Activated CD8-positive, alpha-beta T cell treated with anti-CD3 and anti-CD28 coated beads for 36 hours (primary cell): Measurements from ENCODE around the gene ASTN2. TPM values are rescaled to one million over a fixed set of nuclear protein-coding genes. Genes with fewer than 3 reads are reported as not detected.
"Not testable (repeated sequence)": the region's sequence is repeated elsewhere in the genome, so short reads cannot be mapped to it uniquely, and the experiment has no call there.

Source experiments
- ATAC-seq: fragments of 200-7000 bp; cut with Tn5 transposase; one replicate; pipeline ENCODE4 v1.10.0; 2021; ENCODE audit warnings: mild to moderate bottlenecking, moderate library complexity
- CTCF ChIA-PET: fragments of 350-600 bp; sonication (Branson Sonifier 250); formaldehyde crosslinking; loops from one replicate; lab custom pipeline; 2021; ENCODE audit warnings: antibody characterized with exemption; lab: Charles Lee
- POLR2A ChIA-PET: fragments of 350-600 bp; sonication (Branson Sonifier 250); formaldehyde crosslinking; loops from one replicate; lab custom pipeline; 2021; ENCODE audit warnings: antibody characterized with exemption; lab: Charles Lee
- DNase-seq: peaks from one replicate; pipeline ENCODE4 v3.0.0-alpha.2; 2020
- H3K27ac Mint-ChIP-seq: one replicate; pipeline ENCODE4 v1.8.0; 2021; ENCODE audit warnings: mild to moderate bottlenecking, mixed read lengths
- H3K27me3 Mint-ChIP-seq: one replicate; pipeline ENCODE4 v1.8.0; 2021; ENCODE audit warnings: mixed read lengths
- H3K36me3 Mint-ChIP-seq: one replicate; pipeline ENCODE4 v1.8.0; 2021; ENCODE audit warnings: low read depth, mixed read lengths
- H3K4me1 Mint-ChIP-seq: one replicate; pipeline ENCODE4 v1.8.0; 2021; ENCODE audit warnings: low read depth, mixed read lengths
- H3K4me3 Mint-ChIP-seq: one replicate; pipeline ENCODE4 v1.8.0; 2021; ENCODE audit warnings: mild to moderate bottlenecking, moderate library complexity, mixed read lengths
- H3K9me3 Mint-ChIP-seq: one replicate; pipeline ENCODE4 v1.8.0; 2021; ENCODE audit warnings: mixed read lengths
- intact Hi-C: fragments of 100-400 bp; cut with micrococcal nuclease; formaldehyde crosslinking; loops from one replicate; pipeline ENCODE4 v1.10.0; 2022
- total RNA-seq, 2 experiments: library from RNA; stranded (reverse); gene quantifications; one replicate each; pipeline ENCODE4 v1.2.3, GENCODE V29; 2021
- TF ChIP-seq, protein P1 (sequence below): fragments of 200-600 bp; IDR thresholded peaks from one replicate; pipeline ENCODE4 v1.8.0; 2022; ENCODE audit warnings: antibody characterized with exemption, mild to moderate bottlenecking

The ASTN2 gene
- total RNA-seq, 2 experiments from 2014 or later: 5.2 to 5.7 TPM

DNA sequence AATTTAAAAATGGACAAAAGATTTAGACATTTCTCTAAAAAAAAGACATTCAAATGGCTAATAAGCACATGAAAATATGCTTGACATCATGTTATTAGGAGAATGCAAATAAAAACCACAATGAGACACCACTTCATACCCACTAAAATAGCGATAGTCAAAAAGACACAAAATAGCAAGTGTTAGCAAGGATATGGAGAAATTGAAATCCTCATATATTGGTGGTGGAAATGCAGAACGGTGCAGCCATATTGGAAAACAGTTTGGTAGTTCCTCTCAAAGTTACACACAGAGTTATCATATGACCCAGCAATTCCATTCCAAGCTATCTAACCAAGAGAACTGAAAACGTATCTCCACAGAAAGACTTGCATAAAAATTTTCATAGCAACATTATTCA is 955.3 kb downstream of the ASTN2 start:
- Mint-ChIP-seq H3K36me3 (peaks cover 6% of the 10 kb centered on the region), H3K4me3 (no peak overlapping the region), H3K27ac (no peak overlapping the region), H3K4me1 (no peaks in the 10 kb centered on the region), H3K9me3 (peaks cover 17% of the 10 kb centered on the region), H3K27me3 (no peaks in the 10 kb centered on the region)
- CTCF ChIA-PET: no interaction called here
- POLR2A ChIA-PET: no interaction called here
- TF ChIP-seq, protein P1, sequence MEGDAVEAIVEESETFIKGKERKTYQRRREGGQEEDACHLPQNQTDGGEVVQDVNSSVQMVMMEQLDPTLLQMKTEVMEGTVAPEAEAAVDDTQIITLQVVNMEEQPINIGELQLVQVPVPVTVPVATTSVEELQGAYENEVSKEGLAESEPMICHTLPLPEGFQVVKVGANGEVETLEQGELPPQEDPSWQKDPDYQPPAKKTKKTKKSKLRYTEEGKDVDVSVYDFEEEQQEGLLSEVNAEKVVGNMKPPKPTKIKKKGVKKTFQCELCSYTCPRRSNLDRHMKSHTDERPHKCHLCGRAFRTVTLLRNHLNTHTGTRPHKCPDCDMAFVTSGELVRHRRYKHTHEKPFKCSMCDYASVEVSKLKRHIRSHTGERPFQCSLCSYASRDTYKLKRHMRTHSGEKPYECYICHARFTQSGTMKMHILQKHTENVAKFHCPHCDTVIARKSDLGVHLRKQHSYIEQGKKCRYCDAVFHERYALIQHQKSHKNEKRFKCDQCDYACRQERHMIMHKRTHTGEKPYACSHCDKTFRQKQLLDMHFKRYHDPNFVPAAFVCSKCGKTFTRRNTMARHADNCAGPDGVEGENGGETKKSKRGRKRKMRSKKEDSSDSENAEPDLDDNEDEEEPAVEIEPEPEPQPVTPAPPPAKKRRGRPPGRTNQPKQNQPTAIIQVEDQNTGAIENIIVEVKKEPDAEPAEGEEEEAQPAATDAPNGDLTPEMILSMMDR: no peak
- DNase-seq (no peak), ATAC-seq (no peak)
- intact Hi-C loops: no loop called here

DNA sequence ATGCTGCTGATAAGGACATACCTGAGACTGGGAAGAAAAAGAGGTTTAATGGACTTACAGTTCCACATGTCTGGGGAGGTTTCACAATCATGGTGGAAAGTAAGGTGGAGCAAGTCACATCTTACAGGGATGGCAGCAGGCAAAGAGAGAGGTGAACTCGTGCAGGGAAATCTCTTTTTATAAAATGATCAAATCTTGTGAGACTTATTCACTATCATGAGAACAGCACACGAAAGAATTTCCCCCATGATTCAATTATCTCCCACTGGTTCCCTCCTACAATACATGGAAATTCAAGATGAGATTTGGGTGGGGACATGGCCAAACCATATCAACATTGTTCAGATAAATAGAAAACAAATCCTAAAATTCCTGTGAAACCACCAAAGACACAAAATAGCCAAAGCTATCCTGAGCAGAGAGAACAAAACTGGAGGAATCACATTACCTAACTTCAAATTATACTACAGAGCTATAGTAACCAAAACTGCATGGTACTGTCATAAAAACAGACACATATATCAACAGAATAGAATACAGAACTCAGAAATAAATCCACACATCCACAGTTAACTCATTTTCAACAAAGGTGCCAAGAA is 958.3 kb downstream of the ASTN2 start:
- ChIA-PET POLR2A (no interaction called here), CTCF (no interaction called here)
- no peak overlapping the region for H3K27ac Mint-ChIP-seq
- H3K36me3 Mint-ChIP-seq: peaks cover 8% of the 10 kb centered on the region
- DNase-seq (no peak), ATAC-seq (no peak)
- H3K4me1 Mint-ChIP-seq: no peaks in the 10 kb centered on the region
- H3K9me3 Mint-ChIP-seq: peaks cover 17% of the 10 kb centered on the region
- H3K4me3 Mint-ChIP-seq: no peak overlapping the region
- H3K27me3 Mint-ChIP-seq: no peaks in the 10 kb centered on the region
- TF ChIP-seq, protein P1: no peak
- intact Hi-C loops: no loop called here

DNA sequence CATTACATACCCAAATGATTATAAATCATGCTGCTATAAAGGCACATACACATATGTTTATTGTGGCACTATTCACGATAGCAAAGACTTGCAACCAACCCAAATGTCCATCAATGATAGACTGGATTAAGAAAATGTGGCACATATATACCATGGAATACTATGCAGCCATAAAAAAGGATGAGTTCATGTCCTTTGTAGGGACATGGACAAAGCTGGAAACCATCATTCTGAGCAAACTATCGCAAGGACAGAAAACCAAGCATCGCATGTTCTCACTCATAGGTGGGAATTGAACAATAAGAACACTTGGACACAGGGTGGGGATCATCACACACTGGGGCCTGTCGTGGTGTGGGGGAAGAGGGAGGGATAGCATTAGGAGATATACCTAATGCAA is 960.3 kb downstream of the ASTN2 start:
- H3K27ac Mint-ChIP-seq, CTCF ChIA-PET, ATAC-seq, H3K36me3 Mint-ChIP-seq, H3K27me3 Mint-ChIP-seq, intact Hi-C loops, DNase-seq, H3K4me1 Mint-ChIP-seq, H3K4me3 Mint-ChIP-seq, POLR2A ChIA-PET: not testable (repeated sequence)
- peaks cover 17% of the 10 kb centered on the region for H3K9me3 Mint-ChIP-seq

DNA sequence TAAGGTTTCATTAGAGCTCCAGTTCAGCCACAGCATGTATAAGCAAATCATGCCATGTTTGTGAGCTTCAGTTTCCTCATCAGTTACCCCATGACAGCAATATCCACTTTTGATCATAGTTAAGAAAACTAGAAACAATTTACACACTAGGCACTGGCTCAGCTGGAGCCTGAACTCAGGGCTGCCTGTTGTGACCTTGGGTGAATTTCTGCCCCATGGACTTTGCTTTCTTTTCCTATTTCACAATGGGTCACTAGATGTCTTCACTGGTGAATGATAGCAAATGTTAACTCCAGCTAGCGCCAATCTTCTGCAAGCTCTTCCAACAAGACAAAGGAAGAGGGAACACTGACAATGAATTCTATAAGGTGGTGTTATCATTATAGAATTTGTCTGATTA is 961.1 kb downstream of the ASTN2 start:
- ATAC-seq (no peak), DNase-seq (no peak)
- Mint-ChIP-seq H3K36me3 (peaks cover 8% of the 10 kb centered on the region), H3K4me3 (no peak overlapping the region), H3K27me3 (no peaks in the 10 kb centered on the region), H3K4me1 (no peaks in the 10 kb centered on the region), H3K9me3 (peaks cover 17% of the 10 kb centered on the region), H3K27ac (no peak overlapping the region)
- CTCF ChIA-PET: no interaction called here
- TF ChIP-seq, protein P1: no peak
- intact Hi-C loops: no loop called here
- POLR2A ChIA-PET: no interaction called here

DNA sequence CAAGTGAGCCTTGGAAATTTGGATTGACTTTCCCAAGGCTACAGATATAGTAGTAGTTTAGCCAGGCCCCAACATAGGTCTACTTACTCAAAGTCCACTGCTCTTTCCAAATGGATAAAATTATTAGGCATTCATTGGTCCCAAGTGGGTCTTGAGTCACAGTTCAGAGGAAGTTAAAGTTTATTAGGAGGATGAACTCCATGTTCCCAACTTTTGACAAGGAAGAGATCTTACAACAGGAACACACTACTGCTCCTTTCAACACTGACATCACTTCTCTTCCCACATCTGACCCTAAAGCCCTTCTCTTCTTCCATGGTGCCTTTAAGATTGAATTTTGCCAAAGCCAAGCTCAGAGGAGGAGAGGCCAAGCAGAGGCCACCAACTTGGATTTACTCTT is 962.2 kb downstream of the ASTN2 start:
- ATAC-seq (no peak), DNase-seq (no peak)
- intact Hi-C loops: no loop called here
- Mint-ChIP-seq H3K4me1 (no peaks in the 10 kb centered on the region), H3K27me3 (no peaks in the 10 kb centered on the region), H3K36me3 (peaks cover 8% of the 10 kb centered on the region), H3K9me3 (peaks cover 13% of the 10 kb centered on the region), H3K4me3 (no peak overlapping the region), H3K27ac (no peak overlapping the region)
- TF ChIP-seq, protein P1: no peak
- ChIA-PET CTCF (no interaction called here), POLR2A (no interaction called here)
